ENCODE data around the gene ENHO. TPM values are rescaled to one million over a fixed set of nuclear protein-coding genes. Genes with fewer than 3 reads are reported as not detected.

ENHO gene
- total and polyA plus RNA-seq, 2 experiments from 2014 or later: 13.8 to 19.7 TPM

GRCh38 chr9:34552606-34552981 is 29.8 kb upstream of the ENHO start:
- Histone ChIP-seq H3K9me2 (ENCODE audit: insufficient read depth) (no peaks in the 10 kb centered on the region), H3K4me1 (ENCODE audit: insufficient read depth) (peaks cover 12% of the 10 kb centered on the region), H3K4me2 (no peak overlapping the region), H3K79me2 (replicated peaks; ENCODE audit: insufficient read depth) (no peaks in the 10 kb centered on the region), H3K36me3 (ENCODE audit: insufficient read depth) (no peaks in the 10 kb centered on the region), H4K20me1 (replicated peaks; ENCODE audit: insufficient read depth) (no peaks in the 10 kb centered on the region), H3K27me3 (ENCODE audit: insufficient read depth) (no peaks in the 10 kb centered on the region), H3K4me3 (no peak overlapping the region), H3F3A (replicated peaks; ENCODE audit: low read depth) (no peaks in the 10 kb centered on the region), H2AFZ (no peak overlapping the region), H3K27ac (ENCODE audit: low read depth) (no peak overlapping the region)
- no peak for DNase-seq (ENCODE audit: low spot score)
- no peak for ATAC-seq
- no peaks in the 10 kb centered on the region; the same call in 2 of the 3 replicates for H3K9me3 Mint-ChIP-seq
- no peaks in the 10 kb centered on the region for H3K36me3 Mint-ChIP-seq (ENCODE audit: low read depth)
- H3K4me1 Mint-ChIP-seq: peaks cover 19% of the 10 kb centered on the region
- no peak overlapping the region for H3K4me3 Mint-ChIP-seq
- no peak overlapping the region for H3K27ac Mint-ChIP-seq
- TF ChIP-seq POLR2AphosphoS5 (IDR thresholded peaks at IDR 0.05; ENCODE audit: low read depth) (no peak), EZH2 (IDR thresholded peaks at IDR 0.05; ENCODE audit: low read depth, unreplicated experiment) (no peak), CREB1 (CRISPR knock-in tag; IDR thresholded peaks at IDR 0.05; ENCODE audit: low read depth) (no peak), ZNF331 (CRISPR knock-in tag; IDR thresholded peaks at IDR 0.05; ENCODE audit: low read depth) (no peak), NANOG (IDR thresholded peaks at IDR 0.05; ENCODE audit: borderline replicate concordance) (no peak), STAT1 (IDR thresholded peaks at IDR 0.05; ENCODE audit: unreplicated experiment) (no peak), ZNF114 (CRISPR knock-in tag; IDR thresholded peaks at IDR 0.05) (no peak), REST (IDR thresholded peaks at IDR 0.05; ENCODE audit: unreplicated experiment) (no peak), ETS1 (IDR thresholded peaks at IDR 0.05) (no peak), JUNB (IDR thresholded peaks at IDR 0.05; ENCODE audit: unreplicated experiment) (no peak), EZH2phosphoT487 (IDR thresholded peaks at IDR 0.05; ENCODE audit: unreplicated experiment) (no peak)
- TF ChIP-seq, protein P1, sequence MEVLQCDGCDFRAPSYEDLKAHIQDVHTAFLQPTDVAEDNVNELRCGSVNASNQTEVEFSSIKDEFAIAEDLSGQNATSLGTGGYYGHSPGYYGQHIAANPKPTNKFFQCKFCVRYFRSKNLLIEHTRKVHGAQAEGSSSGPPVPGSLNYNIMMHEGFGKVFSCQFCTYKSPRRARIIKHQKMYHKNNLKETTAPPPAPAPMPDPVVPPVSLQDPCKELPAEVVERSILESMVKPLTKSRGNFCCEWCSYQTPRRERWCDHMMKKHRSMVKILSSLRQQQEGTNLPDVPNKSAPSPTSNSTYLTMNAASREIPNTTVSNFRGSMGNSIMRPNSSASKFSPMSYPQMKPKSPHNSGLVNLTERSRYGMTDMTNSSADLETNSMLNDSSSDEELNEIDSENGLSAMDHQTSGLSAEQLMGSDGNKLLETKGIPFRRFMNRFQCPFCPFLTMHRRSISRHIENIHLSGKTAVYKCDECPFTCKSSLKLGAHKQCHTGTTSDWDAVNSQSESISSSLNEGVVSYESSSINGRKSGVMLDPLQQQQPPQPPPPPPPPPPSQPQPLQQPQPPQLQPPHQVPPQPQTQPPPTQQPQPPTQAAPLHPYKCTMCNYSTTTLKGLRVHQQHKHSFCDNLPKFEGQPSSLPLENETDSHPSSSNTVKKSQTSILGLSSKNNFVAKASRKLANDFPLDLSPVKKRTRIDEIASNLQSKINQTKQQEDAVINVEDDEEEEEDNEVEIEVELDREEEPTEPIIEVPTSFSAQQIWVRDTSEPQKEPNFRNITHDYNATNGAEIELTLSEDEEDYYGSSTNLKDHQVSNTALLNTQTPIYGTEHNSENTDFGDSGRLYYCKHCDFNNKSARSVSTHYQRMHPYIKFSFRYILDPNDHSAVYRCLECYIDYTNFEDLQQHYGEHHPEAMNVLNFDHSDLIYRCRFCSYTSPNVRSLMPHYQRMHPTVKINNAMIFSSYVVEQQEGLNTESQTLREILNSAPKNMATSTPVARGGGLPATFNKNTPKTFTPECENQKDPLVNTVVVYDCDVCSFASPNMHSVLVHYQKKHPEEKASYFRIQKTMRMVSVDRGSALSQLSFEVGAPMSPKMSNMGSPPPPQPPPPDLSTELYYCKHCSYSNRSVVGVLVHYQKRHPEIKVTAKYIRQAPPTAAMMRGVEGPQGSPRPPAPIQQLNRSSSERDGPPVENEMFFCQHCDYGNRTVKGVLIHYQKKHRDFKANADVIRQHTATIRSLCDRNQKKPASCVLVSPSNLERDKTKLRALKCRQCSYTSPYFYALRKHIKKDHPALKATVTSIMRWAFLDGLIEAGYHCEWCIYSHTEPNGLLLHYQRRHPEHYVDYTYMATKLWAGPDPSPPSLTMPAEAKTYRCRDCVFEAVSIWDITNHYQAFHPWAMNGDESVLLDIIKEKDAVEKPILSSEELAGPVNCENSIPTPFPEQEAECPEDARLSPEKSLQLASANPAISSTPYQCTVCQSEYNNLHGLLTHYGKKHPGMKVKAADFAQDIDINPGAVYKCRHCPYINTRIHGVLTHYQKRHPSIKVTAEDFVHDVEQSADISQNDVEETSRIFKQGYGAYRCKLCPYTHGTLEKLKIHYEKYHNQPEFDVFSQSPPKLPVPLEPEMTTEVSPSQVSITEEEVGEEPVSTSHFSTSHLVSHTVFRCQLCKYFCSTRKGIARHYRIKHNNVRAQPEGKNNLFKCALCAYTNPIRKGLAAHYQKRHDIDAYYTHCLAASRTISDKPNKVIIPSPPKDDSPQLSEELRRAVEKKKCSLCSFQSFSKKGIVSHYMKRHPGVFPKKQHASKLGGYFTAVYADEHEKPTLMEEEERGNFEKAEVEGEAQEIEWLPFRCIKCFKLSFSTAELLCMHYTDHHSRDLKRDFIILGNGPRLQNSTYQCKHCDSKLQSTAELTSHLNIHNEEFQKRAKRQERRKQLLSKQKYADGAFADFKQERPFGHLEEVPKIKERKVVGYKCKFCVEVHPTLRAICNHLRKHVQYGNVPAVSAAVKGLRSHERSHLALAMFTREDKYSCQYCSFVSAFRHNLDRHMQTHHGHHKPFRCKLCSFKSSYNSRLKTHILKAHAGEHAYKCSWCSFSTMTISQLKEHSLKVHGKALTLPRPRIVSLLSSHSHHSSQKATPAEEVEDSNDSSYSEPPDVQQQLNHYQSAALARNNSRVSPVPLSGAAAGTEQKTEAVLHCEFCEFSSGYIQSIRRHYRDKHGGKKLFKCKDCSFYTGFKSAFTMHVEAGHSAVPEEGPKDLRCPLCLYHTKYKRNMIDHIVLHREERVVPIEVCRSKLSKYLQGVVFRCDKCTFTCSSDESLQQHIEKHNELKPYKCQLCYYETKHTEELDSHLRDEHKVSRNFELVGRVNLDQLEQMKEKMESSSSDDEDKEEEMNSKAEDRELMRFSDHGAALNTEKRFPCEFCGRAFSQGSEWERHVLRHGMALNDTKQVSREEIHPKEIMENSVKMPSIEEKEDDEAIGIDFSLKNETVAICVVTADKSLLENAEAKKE (CRISPR knock-in tag; IDR thresholded peaks at IDR 0.05): no peak
- TF ChIP-seq, protein P2, sequence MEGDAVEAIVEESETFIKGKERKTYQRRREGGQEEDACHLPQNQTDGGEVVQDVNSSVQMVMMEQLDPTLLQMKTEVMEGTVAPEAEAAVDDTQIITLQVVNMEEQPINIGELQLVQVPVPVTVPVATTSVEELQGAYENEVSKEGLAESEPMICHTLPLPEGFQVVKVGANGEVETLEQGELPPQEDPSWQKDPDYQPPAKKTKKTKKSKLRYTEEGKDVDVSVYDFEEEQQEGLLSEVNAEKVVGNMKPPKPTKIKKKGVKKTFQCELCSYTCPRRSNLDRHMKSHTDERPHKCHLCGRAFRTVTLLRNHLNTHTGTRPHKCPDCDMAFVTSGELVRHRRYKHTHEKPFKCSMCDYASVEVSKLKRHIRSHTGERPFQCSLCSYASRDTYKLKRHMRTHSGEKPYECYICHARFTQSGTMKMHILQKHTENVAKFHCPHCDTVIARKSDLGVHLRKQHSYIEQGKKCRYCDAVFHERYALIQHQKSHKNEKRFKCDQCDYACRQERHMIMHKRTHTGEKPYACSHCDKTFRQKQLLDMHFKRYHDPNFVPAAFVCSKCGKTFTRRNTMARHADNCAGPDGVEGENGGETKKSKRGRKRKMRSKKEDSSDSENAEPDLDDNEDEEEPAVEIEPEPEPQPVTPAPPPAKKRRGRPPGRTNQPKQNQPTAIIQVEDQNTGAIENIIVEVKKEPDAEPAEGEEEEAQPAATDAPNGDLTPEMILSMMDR (conservative IDR thresholded peaks at IDR 0.05; ENCODE audit: low read depth in 2 of 2): no peak
- peaks cover 14% of the 10 kb centered on the region for H3K27me3 Mint-ChIP-seq (ENCODE audit: insufficient read depth, low read depth, poor library complexity)

Data from GM23338 (cell line).